Fibroblast of villous mesenchyme (primary cell): Measurements from ENCODE around the gene PLEKHA7. TPM values are rescaled to one million over a fixed set of nuclear protein-coding genes. Genes with fewer than 3 reads are reported as not detected.

Experiments
- DNase-seq: peaks from one replicate; pipeline ENCODE4 v3.0.0-alpha.2; 2010; ENCODE audit warnings: low read depth
- H3K4me3 ChIP-seq: 2 replicates; pipeline ENCODE4 v1.5.1; 2011; ENCODE audit warnings: low read depth, mild to moderate bottlenecking, low read length
- CTCF ChIP-seq: IDR thresholded peaks from 2 replicates; pipeline ENCODE4 v1.5.1; 2012; ENCODE audit warnings: low read depth, mild to moderate bottlenecking, low read length; ENCODE audit not compliant: insufficient read depth
- total RNA-seq: library from RNA; depleted of rRNA; stranded (reverse); fragments of >200 nt; gene quantifications from 2 replicates; pipeline ENCODE4 v1.2.3, GENCODE V29; 2012

Gene PLEKHA7
- total RNA-seq, 1 donor: 0.86 TPM

- no peak overlapping the region for H3K4me3 ChIP-seq
- TF ChIP-seq CTCF: no peak
- no peak for DNase-seq
Measured at GRCh38 chr11:16860617-16861016, 153.6 kb downstream of the PLEKHA7 start.

- H3K4me3 ChIP-seq: no peak overlapping the region
- no peak for TF ChIP-seq CTCF
Measured at GRCh38 chr11:16859651-16860050, 154.6 kb downstream of the PLEKHA7 start.

DNA sequence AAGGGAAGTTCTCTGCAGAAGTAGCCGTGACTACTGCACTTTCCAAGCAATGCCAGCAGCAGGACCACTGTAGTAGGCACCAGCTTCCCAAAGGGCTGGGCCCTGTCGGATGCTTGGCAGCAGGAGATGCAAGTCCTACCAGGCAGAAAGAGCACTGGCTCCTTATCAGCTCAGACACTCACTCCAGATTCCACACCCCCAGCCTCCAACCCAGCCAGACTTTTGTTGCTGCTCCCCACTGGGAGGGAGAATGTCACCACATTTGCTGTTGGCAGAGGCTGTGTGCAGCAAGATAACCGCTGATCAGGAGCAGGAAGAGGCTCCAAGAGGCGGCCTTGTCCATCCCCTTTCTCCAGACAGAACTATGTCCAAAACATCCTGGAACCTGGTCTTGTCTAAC is 157.0 kb downstream of the PLEKHA7 start:
- H3K4me3 ChIP-seq: no peak overlapping the region
- DNase-seq: no peak
- TF ChIP-seq CTCF: no peak

More at GRCh38 chr11:16859651-16860050, 154.6 kb downstream of the PLEKHA7 start:
- no peak for DNase-seq

DNA sequence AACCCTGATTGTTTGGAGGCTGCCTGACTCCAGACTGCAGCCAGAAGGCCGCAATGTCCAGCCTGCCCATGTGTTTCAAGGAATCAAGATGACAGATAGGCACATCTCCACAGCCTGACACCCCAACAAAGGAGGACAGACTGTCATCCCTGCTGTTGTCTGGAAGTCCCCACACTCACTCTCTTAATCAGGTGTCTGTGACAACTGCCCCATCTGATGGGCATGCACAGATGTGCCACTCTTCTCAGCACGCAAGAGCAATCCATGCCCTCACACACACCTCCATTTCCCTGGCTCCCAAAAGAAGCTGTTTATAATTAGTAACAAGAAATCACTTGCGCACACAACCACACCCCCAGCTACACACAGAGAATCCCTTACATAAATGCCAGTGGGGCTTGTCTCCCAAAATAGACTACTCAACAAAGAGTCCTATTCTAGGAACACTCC is 158.2 kb downstream of the PLEKHA7 start:
- DNase-seq: no peak
- H3K4me3 ChIP-seq: no peak overlapping the region
- TF ChIP-seq CTCF: no peak

- TF ChIP-seq CTCF: no peak
- no peak overlapping the region for H3K4me3 ChIP-seq
- no peak for DNase-seq
Measured at GRCh38 chr11:16854979-16855378, 159.2 kb downstream of the PLEKHA7 start.

DNA sequence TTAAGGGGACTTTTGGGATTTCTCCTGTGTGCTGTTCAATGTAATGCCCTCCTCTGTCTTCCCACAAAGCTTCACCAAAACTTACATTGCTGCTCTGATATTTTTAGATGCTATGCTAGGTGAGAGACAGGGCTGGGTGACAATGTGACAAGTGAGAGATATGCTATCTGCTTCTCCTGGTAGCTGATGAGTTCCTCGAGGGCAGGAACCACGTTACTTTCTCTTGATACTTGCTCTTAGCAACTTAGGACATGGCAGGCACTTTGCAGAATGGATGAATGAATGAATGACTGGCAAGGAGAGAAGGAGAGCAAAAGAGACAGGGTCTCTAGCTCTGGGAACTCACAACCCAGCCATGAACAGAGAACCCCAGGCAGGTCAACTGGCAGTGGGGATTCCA is 160.4 kb downstream of the PLEKHA7 start:
- no peak for DNase-seq
- no peak for TF ChIP-seq CTCF
- no peak overlapping the region for H3K4me3 ChIP-seq

DNA sequence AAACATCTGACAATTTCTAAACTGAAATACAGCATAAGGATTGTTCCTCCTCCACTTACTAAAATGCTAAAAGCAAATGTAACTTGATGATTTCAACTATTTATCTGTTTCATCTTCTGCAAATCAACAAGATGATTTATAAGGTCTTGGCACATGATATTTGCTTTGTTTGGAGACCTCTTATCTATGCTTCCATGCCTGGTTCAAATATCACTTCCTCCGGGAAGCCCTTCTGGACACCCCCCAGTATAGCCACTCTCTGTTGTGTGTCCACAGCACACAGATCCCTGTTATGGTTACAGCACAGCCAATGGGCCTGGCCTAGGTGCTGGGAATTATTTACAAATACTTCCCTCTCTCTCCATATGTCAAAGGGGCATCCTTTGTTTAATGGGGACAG is 160.9 kb downstream of the PLEKHA7 start:
- H3K4me3 ChIP-seq: no peak overlapping the region
- no peak for DNase-seq
- no peak for TF ChIP-seq CTCF
